HEK293T (cell line): ENCODE results near the gene ATP8A2.

Experiments
- CTCF ChIA-PET: fragments of 350-600 bp; formaldehyde crosslinking; extraction: SDS; loops from one replicate; lab custom pipeline; 2021; ENCODE audit warnings: antibody characterized with exemption, inconsistent platforms; lab: Yijun Ruan, JAX
- POLR2A ChIA-PET: fragments of 350-600 bp; formaldehyde crosslinking; extraction: SDS; loops from one replicate; lab custom pipeline; 2020; ENCODE audit warnings: antibody characterized with exemption, inconsistent platforms; lab: Yijun Ruan, JAX
- DNase-seq: peaks from one replicate; pipeline ENCODE4 v3.0.0; 2012; ENCODE audit warnings: mixed read lengths; ENCODE audit errors: extremely low spot score
- ARNT ChIP-seq: fragments of 450-650 bp; IDR thresholded peaks from 2 replicates; pipeline ENCODE4 v1.6.1; 2017; ENCODE audit warnings: mild to moderate bottlenecking
- BHLHE40 ChIP-seq: fragments of 450-650 bp; IDR thresholded peaks from 2 replicates; pipeline ENCODE4 v1.6.1; 2016; ENCODE audit warnings: mild to moderate bottlenecking, moderate library complexity, borderline replicate concordance
- CTBP1 ChIP-seq: fragments of 450-650 bp; IDR thresholded peaks from 2 replicates; pipeline ENCODE4 v1.6.1; 2016; ENCODE audit warnings: borderline replicate concordance
- ELF4 ChIP-seq: fragments of 450-650 bp; IDR thresholded peaks from 2 replicates; pipeline ENCODE4 v1.6.1; 2017; ENCODE audit warnings: antibody characterized with exemption
- FOXA1 ChIP-seq: fragments of 450-650 bp; IDR thresholded peaks from 2 replicates; pipeline ENCODE4 v1.6.1; 2016; ENCODE audit warnings: mild to moderate bottlenecking
- FOXK2 ChIP-seq: fragments of 450-650 bp; IDR thresholded peaks from 2 replicates; pipeline ENCODE4 v1.6.1; 2016; ENCODE audit warnings: mild to moderate bottlenecking
- FOXM1 ChIP-seq: fragments of 450-650 bp; IDR thresholded peaks from 2 replicates; pipeline ENCODE4 v1.6.1; 2017; ENCODE audit warnings: mild to moderate bottlenecking, borderline replicate concordance
- HDGF ChIP-seq: fragments of 450-650 bp; IDR thresholded peaks from 2 replicates; pipeline ENCODE4 v1.6.1; 2017; ENCODE audit warnings: antibody characterized with exemption, borderline replicate concordance
- L3MBTL2 ChIP-seq: fragments of 450-650 bp; conservative IDR thresholded peaks from 2 replicates; pipeline ENCODE4 v1.6.1; 2016; ENCODE audit warnings: mild to moderate bottlenecking
- LEF1 ChIP-seq: fragments of 450-650 bp; IDR thresholded peaks from 2 replicates; pipeline ENCODE4 v1.6.1; 2017; ENCODE audit warnings: mild to moderate bottlenecking, borderline replicate concordance
- NFRKB ChIP-seq: fragments of 450-650 bp; IDR thresholded peaks from 2 replicates; pipeline ENCODE4 v1.6.1; 2016; ENCODE audit warnings: mild to moderate bottlenecking, moderate library complexity
- PKNOX1 ChIP-seq: fragments of 450-650 bp; IDR thresholded peaks from 2 replicates; pipeline ENCODE4 v1.6.1; 2016
- SP1 ChIP-seq: fragments of 450-650 bp; IDR thresholded peaks from 2 replicates; pipeline ENCODE4 v1.6.1; 2017
- SUZ12 ChIP-seq: fragments of 450-650 bp; IDR thresholded peaks from 2 replicates; pipeline ENCODE4 v1.6.1; 2016; ENCODE audit warnings: mild to moderate bottlenecking
- TARDBP ChIP-seq: fragments of 450-650 bp; IDR thresholded peaks from 2 replicates; pipeline ENCODE4 v1.6.1; 2016
- ZNF384 ChIP-seq: fragments of 450-650 bp; IDR thresholded peaks from 2 replicates; pipeline ENCODE4 v1.6.1; 2016

ATP8A2 gene

GRCh38 chr13:25836574-25837336, 465.0 kb downstream of the ATP8A2 start:
- ChIA-PET POLR2A (no interaction called here), CTCF (interaction anchor here (0.5 to 1.4 kb wide), 5 partner anchors 26 to 200 kb away, joined by 3 to 11 read pairs (median 3); no protein-coding TSS in a partner anchor)
- no peak for DNase-seq
- TF ChIP-seq ARNT (no peak), CTBP1 (no peak), FOXM1 (no peak), ZNF384 (no peak), FOXA1 (no peak), SUZ12 (no peak), NFRKB (no peak), PKNOX1 (no peak), L3MBTL2 (no peak), SP1 (no peak), TARDBP (no peak), LEF1 (no peak), HDGF (no peak), FOXK2 (no peak)

- POLR2A ChIA-PET = no interaction called here
- TF ChIP-seq FOXK2 = no peak
- TF ChIP-seq BHLHE40 = no peak
- TF ChIP-seq L3MBTL2 = no peak
- no peak for TF ChIP-seq HDGF
- no peak for TF ChIP-seq NFRKB
- TF ChIP-seq CTBP1 = no peak
- TF ChIP-seq SUZ12 = no peak
- no peak for TF ChIP-seq LEF1
- no peak for TF ChIP-seq ZNF384
- no peak for TF ChIP-seq PKNOX1
- TF ChIP-seq FOXA1 = no peak
- no peak for TF ChIP-seq ARNT
- no peak for TF ChIP-seq ELF4
- no peak for TF ChIP-seq TARDBP
- TF ChIP-seq FOXM1 = no peak
- TF ChIP-seq SP1 = no peak
- CTCF ChIA-PET = no interaction called here
- no peak for DNase-seq
These were observed 467.6 kb downstream of the ATP8A2 start for GRCh38 chr13:25839371-25839770.

- ChIA-PET POLR2A (no interaction called here), CTCF (no interaction called here)
- no peak for DNase-seq
- TF ChIP-seq BHLHE40 (no peak), FOXA1 (no peak), ZNF384 (no peak), PKNOX1 (no peak), LEF1 (no peak), FOXK2 (no peak), ARNT (no peak), TARDBP (no peak), FOXM1 (no peak), NFRKB (no peak), CTBP1 (no peak), ELF4 (no peak)
These were observed 468.5 kb downstream of the ATP8A2 start for GRCh38 chr13:25840261-25840660.

GRCh38 chr13:25840931-25841330, 469.2 kb downstream of the ATP8A2 start:
- ChIA-PET CTCF (no interaction called here), POLR2A (no interaction called here)
- DNase-seq = no peak
- TF ChIP-seq FOXA1 (no peak), LEF1 (no peak), ELF4 (no peak), SP1 (no peak), PKNOX1 (no peak), FOXM1 (no peak), CTBP1 (no peak), ARNT (no peak), L3MBTL2 (no peak), FOXK2 (no peak), ZNF384 (no peak), SUZ12 (no peak)

GRCh38 chr13:25843692-25844091, 471.9 kb downstream of the ATP8A2 start:
- POLR2A ChIA-PET = no interaction called here
- no peak for DNase-seq
- CTCF ChIA-PET = no interaction called here
- TF ChIP-seq FOXM1 (no peak), SP1 (no peak), PKNOX1 (no peak), ELF4 (no peak), TARDBP (no peak)
